Transverse colon (tissue), 4 donors: ENCODE measurements around the gene HSPG2. TPM values are rescaled to one million over a fixed set of nuclear protein-coding genes. Genes with fewer than 3 reads are reported as not detected.
A peak's percentile ranks its signal among the peaks of the same experiment; 100 is the strongest.

Experiments used
- DNase-seq: peaks from one replicate; pipeline ENCODE4 v3.0.0-alpha.2; 2019
- H3K27ac ChIP-seq, 4 donors: fragments of 200-600 bp; sonication (generic); 2 replicates each; pipeline ENCODE4 v1.5.1; 2016 to 2018; ENCODE audit warnings: inconsistent platforms in 4 of 4
- H3K27me3 ChIP-seq: fragments of 200-600 bp; sonication (generic); 2 replicates; pipeline ENCODE4 v1.5.1; 2017; ENCODE audit warnings: inconsistent platforms
- H3K36me3 ChIP-seq, 4 donors: fragments of 200-600 bp; sonication (generic); 2 replicates each; pipeline ENCODE4 v1.5.1; 2017 to 2019; ENCODE audit warnings: inconsistent platforms in 4 of 4
- H3K4me1 ChIP-seq, 4 donors: fragments of 200-600 bp; sonication (generic); 2 replicates each; pipeline ENCODE4 v1.5.1; 2017 to 2020; ENCODE audit warnings: inconsistent platforms in 4 of 4
- H3K4me3 ChIP-seq, 4 donors: fragments of 200-600 bp; sonication (generic); 1 replicate in 1 of 4; 2 replicates in 3 of 4; pipeline versions ENCODE4 v1.5.1 to v1.6.1; 2017 to 2019; ENCODE audit warnings: inconsistent platforms in 4 of 4
- H3K9me3 ChIP-seq, 2 donors: fragments of 200-600 bp; sonication (generic); 2 replicates each; pipeline ENCODE4 v1.5.1; 2017 to 2019; ENCODE audit warnings: inconsistent platforms in 2 of 2
- CTCF ChIP-seq, 5 experiments: fragments of 200-600 bp in 3 of 5; fragments of 450-650 bp in 2 of 5; sonication (generic) in 3 of 5; IDR thresholded peaks; 1 replicate in 2 of 5; 2 replicates in 3 of 5; pipeline ENCODE4 v1.5.1; 2016 to 2017; ENCODE audit warnings: antibody characterized with exemption in 5 of 5, inconsistent platforms in 3 of 5, mild to moderate bottlenecking in 2 of 5, moderate library complexity in 1 of 5
- EP300 ChIP-seq: sonication (generic); formaldehyde crosslinking; IDR thresholded peaks from one replicate; pipeline ENCODE4 v1.6.1; 2017; ENCODE audit warnings: antibody characterized with exemption, low read depth
- POLR2A ChIP-seq: fragments of 450-650 bp; IDR thresholded peaks from one replicate; pipeline ENCODE4 v1.6.1; 2016; ENCODE audit warnings: antibody characterized with exemption, mild to moderate bottlenecking, moderate library complexity
- POLR2AphosphoS5 ChIP-seq, 3 donors: sonication (generic); formaldehyde crosslinking; IDR thresholded peaks; one replicate each; pipeline ENCODE4 v1.6.1; 2016; ENCODE audit warnings: antibody characterized with exemption in 3 of 3
- WGBS, 2 donors: methylation state at CpG; one replicate each; pipeline ENCODE4 v1.1.5; 2018; ENCODE audit warnings: low coverage in 1 of 2; 5-methylcytosine and 5-hydroxymethylcytosine counted together
- in situ Hi-C, 4 donors: fragments of 200-750 bp; cut with MboI; loops; one replicate each; pipeline versions ENCODE4 v1.15.0 to v1.15.1; 2017; ENCODE audit warnings: low sequenced_read_pairs in 3 of 4, low pct_ligation_motif_present in 1 of 4, low pct_unique_long_range_greater_than_20kb in 1 of 4
- intact Hi-C: fragments of 100-400 bp; cut with DNase I; formaldehyde crosslinking; loops from one replicate; pipeline ENCODE4 v1.15.1; 2023; ENCODE audit warnings: low total_unique reads
- total RNA-seq, 4 donors: library from RNA; depleted of rRNA; stranded (reverse); fragments of >200 nt; gene quantifications; one replicate each; pipeline ENCODE4 v1.1.0, GENCODE V29; 2016

The HSPG2 gene
- total RNA-seq, 4 donors from 2014 or later = 107 to 343 (median 228) TPM

GRCh38 chr1:21854751-21855131 is 82.4 kb downstream of the HSPG2 start:
- Histone ChIP-seq H3K4me1 (no peaks in the 10 kb centered on the region), H3K9me3 (no peaks in the 10 kb centered on the region), H3K36me3 (peaks cover 0 to 58% (median 12%) of the 10 kb centered on the region in 4 donors), H3K27me3 (no peaks in the 10 kb centered on the region), H3K27ac (no peak overlapping the region), H3K4me3 (no peak overlapping the region)
- intact Hi-C loops (no loop called here), in situ Hi-C loops (loop anchor here in 1 of 4 donors (25.0 kb wide), 1 partner anchor 108 kb away; no protein-coding TSS in a partner anchor)
- no peak for DNase-seq
- 94% methylated on average over 10 of the region's 13 CpGs; no CpG with 5 or more reads in 1 of the 2 donors for WGBS, 2 donors
- no peak for TF ChIP-seq POLR2AphosphoS5 (IDR thresholded peaks at IDR 0.05)

GRCh38 chr1:21854090-21854750 is 82.9 kb downstream of the HSPG2 start:
- Histone ChIP-seq H3K4me1 (no peaks in the 10 kb centered on the region), H3K36me3 (peaks cover 0 to 58% (median 12%) of the 10 kb centered on the region in 4 donors), H3K4me3 (no peak overlapping the region), H3K27ac (no peak overlapping the region), H3K27me3 (no peaks in the 10 kb centered on the region), H3K9me3 (no peaks in the 10 kb centered on the region)
- DNase-seq = no peak
- 91% methylated on average over 20 of the region's 21 CpGs; no CpG with 5 or more reads in 1 of the 2 donors for WGBS, 2 donors
- intact Hi-C loops = no loop called here
- in situ Hi-C loops = loop anchor here in 1 of 4 donors (25.0 kb wide), 1 partner anchor 108 kb away; no protein-coding TSS in a partner anchor
- TF ChIP-seq CTCF (IDR thresholded peaks at IDR 0.05) (no peak), EP300 (no peak), POLR2AphosphoS5 (IDR thresholded peaks at IDR 0.05) (no peak), POLR2A (no peak)

- no peak for DNase-seq
- no peak for TF ChIP-seq CTCF (IDR thresholded peaks at IDR 0.05)
- TF ChIP-seq POLR2A = no peak
- no peak for TF ChIP-seq POLR2AphosphoS5 (IDR thresholded peaks at IDR 0.05)
- no peak for TF ChIP-seq EP300
- H3K36me3 ChIP-seq = peaks cover 0 to 61% (median 12%) of the 10 kb centered on the region in 4 donors
Observed at GRCh38 chr1:21853131-21853427, 84.0 kb downstream of the HSPG2 start.

GRCh38 chr1:21852282-21853130 is 84.6 kb downstream of the HSPG2 start:
- in situ Hi-C loops = loop anchor here in 1 of 4 donors (25.0 kb wide), 1 partner anchor 110 kb away; no protein-coding TSS in a partner anchor
- peaks cover 0 to 66% (median 12%) of the 10 kb centered on the region in 4 donors for H3K36me3 ChIP-seq
- H3K4me3 ChIP-seq = no peak overlapping the region
- TF ChIP-seq EP300 = no peak
- TF ChIP-seq POLR2AphosphoS5 (IDR thresholded peaks at IDR 0.05) = no peak
- TF ChIP-seq POLR2A = no peak
- no peak for TF ChIP-seq CTCF (IDR thresholded peaks at IDR 0.05)
- no peaks in the 10 kb centered on the region for H3K27me3 ChIP-seq
- whole genome bisulfite sequencing, 2 donors = 75 to 83% methylated on average over 4 to 29 of the region's 29 CpGs
- H3K9me3 ChIP-seq = no peaks in the 10 kb centered on the region
- intact Hi-C loops = no loop called here
- no peak overlapping the region for H3K27ac ChIP-seq
- no peaks in the 10 kb centered on the region for H3K4me1 ChIP-seq
- DNase-seq = peak; percentile 56

More at GRCh38 chr1:21853131-21853427, 84.0 kb downstream of the HSPG2 start:
- in situ Hi-C loops (loop anchor here in 1 of 4 donors (25.0 kb wide), 1 partner anchor 109 kb away; no protein-coding TSS in a partner anchor), intact Hi-C loops (no loop called here)
- H3K27ac ChIP-seq = no peak overlapping the region
- no peaks in the 10 kb centered on the region for H3K9me3 ChIP-seq
- no peaks in the 10 kb centered on the region for H3K4me1 ChIP-seq
- 78% methylated on average over 7 of the region's 7 CpGs; no CpG with 5 or more reads in 1 of the 2 donors for WGBS, 2 donors
- no peaks in the 10 kb centered on the region for H3K27me3 ChIP-seq
- no peak overlapping the region for H3K4me3 ChIP-seq
